K562 (cell line): ENCODE results near the gene CRACDL.

Source experiments
- ATF1 ChIP-seq, 2 experiments: fragments of 450-650 bp in 1 of 2; IDR thresholded peaks; 2 replicates each; pipeline ENCODE4 v1.6.1; 2016; ENCODE audit warnings: missing compliant biosample characterization in 1 of 2, missing genetic modification characterization in 1 of 2
- CBX3 ChIP-seq, 2 experiments: IDR thresholded peaks; 1 replicate in 1 of 2; 2 replicates in 1 of 2; pipeline ENCODE4 v1.6.1; 2012; ENCODE audit warnings: inconsistent platforms in 2 of 2, low read length in 2 of 2, borderline replicate concordance in 1 of 2, control low read depth in 1 of 2
- NR1H2 ChIP-seq: sonication (generic); formaldehyde crosslinking; IDR thresholded peaks from 2 replicates; pipeline ENCODE4 v1.4.0; 2020; ENCODE audit warnings: mild to moderate bottlenecking, missing genetic modification reagents
- SMAD1 ChIP-seq: fragments of 150-350 bp; IDR thresholded peaks from 2 replicates; pipeline ENCODE4 v1.6.1; 2014; ENCODE audit warnings: low read length, low read depth; ENCODE audit not compliant: partially characterized antibody
- ZBTB40 ChIP-seq, 2 experiments: fragments of 450-650 bp in 1 of 2; sonication (generic) in 1 of 2; formaldehyde crosslinking in 1 of 2; IDR thresholded peaks; 2 replicates each; pipeline versions ENCODE4 v1.7.1 to v1.9.0; 2016 to 2022; ENCODE audit warnings: inconsistent platforms in 1 of 2, mild to moderate bottlenecking in 1 of 2, missing genetic modification reagents in 1 of 2
- ZSCAN29 ChIP-seq: fragments of 450-650 bp; IDR thresholded peaks from 2 replicates; pipeline ENCODE4 v1.6.1; 2017
- TF ChIP-seq, protein P1 (sequence below), 3 experiments: IDR thresholded peaks in 2 of 3; conservative IDR thresholded peaks in 1 of 3; 2 replicates each; pipeline ENCODE4 v1.5.1; 2011 to 2012; ENCODE audit warnings: low read length in 3 of 3, mild to moderate bottlenecking in 3 of 3, control low read depth in 2 of 3, improper control_type of control experiment in 1 of 3, inconsistent platforms in 1 of 3, low read depth in 1 of 3, mixed read lengths in 1 of 3, moderate library complexity in 1 of 3; ENCODE audit not compliant: insufficient read depth in 2 of 3
- TF ChIP-seq, protein P2 (sequence below): fragments of 200-600 bp; sonication (generic); IDR thresholded peaks from one replicate; pipeline ENCODE4 v1.6.1; 2012; ENCODE audit warnings: mild to moderate bottlenecking, low read depth, low read length, inconsistent platforms

DNA sequence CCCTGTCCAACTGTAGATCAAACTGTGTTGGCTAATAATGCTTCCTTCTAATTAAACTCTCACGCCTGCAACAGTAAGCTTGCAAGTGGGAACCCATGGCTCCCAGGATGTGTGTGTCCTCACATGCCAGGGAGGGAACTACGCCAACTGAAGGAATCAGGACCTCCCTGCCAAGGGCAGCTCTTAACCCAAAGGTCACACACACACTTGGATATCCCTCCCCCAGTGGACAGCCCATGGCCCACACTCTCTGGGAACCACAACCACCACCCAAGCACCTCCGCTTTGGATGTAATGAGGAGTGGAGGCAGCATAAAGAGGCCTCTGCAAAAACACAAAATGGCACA lies 102.1 kb downstream of the CRACDL start:
- TF ChIP-seq ATF1 (CRISPR knock-in tag; IDR thresholded peaks at IDR 0.05) (no peak), ATF1 (tag; IDR thresholded peaks at IDR 0.05) (no peak), ZSCAN29 (no peak), ZBTB40 (IDR thresholded peaks at IDR 0.05) (no peak), ZBTB40 (CRISPR knock-in tag; IDR thresholded peaks at IDR 0.05) (no peak), SMAD1 (no peak), NR1H2 (CRISPR knock-in tag) (no peak), CBX3 (IDR thresholded peaks at IDR 0.05; ENCODE audit: borderline replicate concordance in 1 of 2, low read length in 2 of 2) (no peak)
- TF ChIP-seq, protein P1, sequence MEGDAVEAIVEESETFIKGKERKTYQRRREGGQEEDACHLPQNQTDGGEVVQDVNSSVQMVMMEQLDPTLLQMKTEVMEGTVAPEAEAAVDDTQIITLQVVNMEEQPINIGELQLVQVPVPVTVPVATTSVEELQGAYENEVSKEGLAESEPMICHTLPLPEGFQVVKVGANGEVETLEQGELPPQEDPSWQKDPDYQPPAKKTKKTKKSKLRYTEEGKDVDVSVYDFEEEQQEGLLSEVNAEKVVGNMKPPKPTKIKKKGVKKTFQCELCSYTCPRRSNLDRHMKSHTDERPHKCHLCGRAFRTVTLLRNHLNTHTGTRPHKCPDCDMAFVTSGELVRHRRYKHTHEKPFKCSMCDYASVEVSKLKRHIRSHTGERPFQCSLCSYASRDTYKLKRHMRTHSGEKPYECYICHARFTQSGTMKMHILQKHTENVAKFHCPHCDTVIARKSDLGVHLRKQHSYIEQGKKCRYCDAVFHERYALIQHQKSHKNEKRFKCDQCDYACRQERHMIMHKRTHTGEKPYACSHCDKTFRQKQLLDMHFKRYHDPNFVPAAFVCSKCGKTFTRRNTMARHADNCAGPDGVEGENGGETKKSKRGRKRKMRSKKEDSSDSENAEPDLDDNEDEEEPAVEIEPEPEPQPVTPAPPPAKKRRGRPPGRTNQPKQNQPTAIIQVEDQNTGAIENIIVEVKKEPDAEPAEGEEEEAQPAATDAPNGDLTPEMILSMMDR (IDR thresholded peaks at IDR 0.05 in 2 of 3, conservative IDR thresholded peaks at IDR 0.05 in 1 of 3; ENCODE audit: insufficient read depth in 2 of 3, low read depth in 1 of 3, low read length in 3 of 3): no peak
- TF ChIP-seq, protein P2, sequence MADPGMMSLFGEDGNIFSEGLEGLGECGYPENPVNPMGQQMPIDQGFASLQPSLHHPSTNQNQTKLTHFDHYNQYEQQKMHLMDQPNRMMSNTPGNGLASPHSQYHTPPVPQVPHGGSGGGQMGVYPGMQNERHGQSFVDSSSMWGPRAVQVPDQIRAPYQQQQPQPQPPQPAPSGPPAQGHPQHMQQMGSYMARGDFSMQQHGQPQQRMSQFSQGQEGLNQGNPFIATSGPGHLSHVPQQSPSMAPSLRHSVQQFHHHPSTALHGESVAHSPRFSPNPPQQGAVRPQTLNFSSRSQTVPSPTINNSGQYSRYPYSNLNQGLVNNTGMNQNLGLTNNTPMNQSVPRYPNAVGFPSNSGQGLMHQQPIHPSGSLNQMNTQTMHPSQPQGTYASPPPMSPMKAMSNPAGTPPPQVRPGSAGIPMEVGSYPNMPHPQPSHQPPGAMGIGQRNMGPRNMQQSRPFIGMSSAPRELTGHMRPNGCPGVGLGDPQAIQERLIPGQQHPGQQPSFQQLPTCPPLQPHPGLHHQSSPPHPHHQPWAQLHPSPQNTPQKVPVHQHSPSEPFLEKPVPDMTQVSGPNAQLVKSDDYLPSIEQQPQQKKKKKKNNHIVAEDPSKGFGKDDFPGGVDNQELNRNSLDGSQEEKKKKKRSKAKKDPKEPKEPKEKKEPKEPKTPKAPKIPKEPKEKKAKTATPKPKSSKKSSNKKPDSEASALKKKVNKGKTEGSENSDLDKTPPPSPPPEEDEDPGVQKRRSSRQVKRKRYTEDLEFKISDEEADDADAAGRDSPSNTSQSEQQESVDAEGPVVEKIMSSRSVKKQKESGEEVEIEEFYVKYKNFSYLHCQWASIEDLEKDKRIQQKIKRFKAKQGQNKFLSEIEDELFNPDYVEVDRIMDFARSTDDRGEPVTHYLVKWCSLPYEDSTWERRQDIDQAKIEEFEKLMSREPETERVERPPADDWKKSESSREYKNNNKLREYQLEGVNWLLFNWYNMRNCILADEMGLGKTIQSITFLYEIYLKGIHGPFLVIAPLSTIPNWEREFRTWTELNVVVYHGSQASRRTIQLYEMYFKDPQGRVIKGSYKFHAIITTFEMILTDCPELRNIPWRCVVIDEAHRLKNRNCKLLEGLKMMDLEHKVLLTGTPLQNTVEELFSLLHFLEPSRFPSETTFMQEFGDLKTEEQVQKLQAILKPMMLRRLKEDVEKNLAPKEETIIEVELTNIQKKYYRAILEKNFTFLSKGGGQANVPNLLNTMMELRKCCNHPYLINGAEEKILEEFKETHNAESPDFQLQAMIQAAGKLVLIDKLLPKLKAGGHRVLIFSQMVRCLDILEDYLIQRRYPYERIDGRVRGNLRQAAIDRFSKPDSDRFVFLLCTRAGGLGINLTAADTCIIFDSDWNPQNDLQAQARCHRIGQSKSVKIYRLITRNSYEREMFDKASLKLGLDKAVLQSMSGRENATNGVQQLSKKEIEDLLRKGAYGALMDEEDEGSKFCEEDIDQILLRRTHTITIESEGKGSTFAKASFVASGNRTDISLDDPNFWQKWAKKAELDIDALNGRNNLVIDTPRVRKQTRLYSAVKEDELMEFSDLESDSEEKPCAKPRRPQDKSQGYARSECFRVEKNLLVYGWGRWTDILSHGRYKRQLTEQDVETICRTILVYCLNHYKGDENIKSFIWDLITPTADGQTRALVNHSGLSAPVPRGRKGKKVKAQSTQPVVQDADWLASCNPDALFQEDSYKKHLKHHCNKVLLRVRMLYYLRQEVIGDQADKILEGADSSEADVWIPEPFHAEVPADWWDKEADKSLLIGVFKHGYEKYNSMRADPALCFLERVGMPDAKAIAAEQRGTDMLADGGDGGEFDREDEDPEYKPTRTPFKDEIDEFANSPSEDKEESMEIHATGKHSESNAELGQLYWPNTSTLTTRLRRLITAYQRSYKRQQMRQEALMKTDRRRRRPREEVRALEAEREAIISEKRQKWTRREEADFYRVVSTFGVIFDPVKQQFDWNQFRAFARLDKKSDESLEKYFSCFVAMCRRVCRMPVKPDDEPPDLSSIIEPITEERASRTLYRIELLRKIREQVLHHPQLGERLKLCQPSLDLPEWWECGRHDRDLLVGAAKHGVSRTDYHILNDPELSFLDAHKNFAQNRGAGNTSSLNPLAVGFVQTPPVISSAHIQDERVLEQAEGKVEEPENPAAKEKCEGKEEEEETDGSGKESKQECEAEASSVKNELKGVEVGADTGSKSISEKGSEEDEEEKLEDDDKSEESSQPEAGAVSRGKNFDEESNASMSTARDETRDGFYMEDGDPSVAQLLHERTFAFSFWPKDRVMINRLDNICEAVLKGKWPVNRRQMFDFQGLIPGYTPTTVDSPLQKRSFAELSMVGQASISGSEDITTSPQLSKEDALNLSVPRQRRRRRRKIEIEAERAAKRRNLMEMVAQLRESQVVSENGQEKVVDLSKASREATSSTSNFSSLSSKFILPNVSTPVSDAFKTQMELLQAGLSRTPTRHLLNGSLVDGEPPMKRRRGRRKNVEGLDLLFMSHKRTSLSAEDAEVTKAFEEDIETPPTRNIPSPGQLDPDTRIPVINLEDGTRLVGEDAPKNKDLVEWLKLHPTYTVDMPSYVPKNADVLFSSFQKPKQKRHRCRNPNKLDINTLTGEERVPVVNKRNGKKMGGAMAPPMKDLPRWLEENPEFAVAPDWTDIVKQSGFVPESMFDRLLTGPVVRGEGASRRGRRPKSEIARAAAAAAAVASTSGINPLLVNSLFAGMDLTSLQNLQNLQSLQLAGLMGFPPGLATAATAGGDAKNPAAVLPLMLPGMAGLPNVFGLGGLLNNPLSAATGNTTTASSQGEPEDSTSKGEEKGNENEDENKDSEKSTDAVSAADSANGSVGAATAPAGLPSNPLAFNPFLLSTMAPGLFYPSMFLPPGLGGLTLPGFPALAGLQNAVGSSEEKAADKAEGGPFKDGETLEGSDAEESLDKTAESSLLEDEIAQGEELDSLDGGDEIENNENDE: no peak
